Stomach (tissue), 4 donors: ENCODE measurements around the gene C9orf72.

Source experiments
- CTCF ChIP-seq, 7 experiments: fragments of 450-650 bp in 4 of 7; fragments of 200-600 bp in 3 of 7; sonication (generic) in 3 of 7; IDR thresholded peaks; one replicate each; pipeline ENCODE4 v1.5.1; 2016 to 2019; ENCODE audit warnings: antibody characterized with exemption in 7 of 7, control low read depth in 2 of 7, mild to moderate bottlenecking in 1 of 7
- EP300 ChIP-seq: sonication (generic); formaldehyde crosslinking; IDR thresholded peaks from one replicate; pipeline ENCODE4 v1.6.1; 2017; ENCODE audit warnings: antibody characterized with exemption
- POLR2A ChIP-seq, 4 donors: fragments of 450-650 bp; IDR thresholded peaks; one replicate each; pipeline ENCODE4 v1.6.1; 2016; ENCODE audit warnings: antibody characterized with exemption in 4 of 4, control low read depth in 2 of 4, mild to moderate bottlenecking in 1 of 4, moderate library complexity in 1 of 4
- POLR2AphosphoS5 ChIP-seq, 3 donors: sonication (generic); formaldehyde crosslinking; IDR thresholded peaks; one replicate each; pipeline ENCODE4 v1.6.1; 2016; ENCODE audit warnings: antibody characterized with exemption in 3 of 3

- no peak for TF ChIP-seq EP300
- no peak for TF ChIP-seq POLR2A (IDR thresholded peaks at IDR 0.05)
- no peak for TF ChIP-seq CTCF (IDR thresholded peaks at IDR 0.05)
- no peak for TF ChIP-seq POLR2AphosphoS5 (IDR thresholded peaks at IDR 0.05)
These were observed 11.7 kb upstream of the C9orf72 start for GRCh38 chr9:27584931-27585330.
